ENCODE results near the gene MMP19.

Gene MMP19

GRCh38 chr12:55850893-55851292 is 8.2 kb upstream of the MMP19 start:
- H3K36me3 ChIP-seq (ENCODE audit: insufficient read depth) = no peaks in the 10 kb centered on the region
- H2AFZ ChIP-seq (ENCODE audit: low read depth) = no peak overlapping the region
- no peak overlapping the region for H3K4me2 ChIP-seq
- H3K9ac ChIP-seq = no peak overlapping the region
- H3K4me1 ChIP-seq (ENCODE audit: low read depth, poor library complexity, severe bottlenecking) = no peaks in the 10 kb centered on the region
- no peak overlapping the region for H3K4me3 ChIP-seq (IDR thresholded peaks at IDR 0.05; ENCODE audit: insufficient read depth, low read depth, low read length)
- no peaks in the 10 kb centered on the region; the same call in 1 of the 2 replicates for H3K27me3 ChIP-seq (ENCODE audit: insufficient read depth, low read depth)
- H4K20me1 ChIP-seq (ENCODE audit: insufficient read depth) = no peaks in the 10 kb centered on the region
- TF ChIP-seq CTCF (conservative IDR thresholded peaks at IDR 0.05; ENCODE audit: low read depth, low read length) = no peak
- H3K27ac ChIP-seq = no peak overlapping the region
- H3K79me2 ChIP-seq (ENCODE audit: insufficient read depth, low read depth) = no peaks in the 10 kb centered on the region

- Histone ChIP-seq H3K27me3 (ENCODE audit: insufficient read depth, low read depth) (no peaks in the 10 kb centered on the region; the same call in 1 of the 2 replicates), H3K9ac (no peak overlapping the region), H2AFZ (ENCODE audit: low read depth) (no peak overlapping the region), H3K4me1 (ENCODE audit: low read depth, poor library complexity, severe bottlenecking) (no peaks in the 10 kb centered on the region), H3K79me2 (ENCODE audit: insufficient read depth, low read depth) (no peaks in the 10 kb centered on the region), H3K4me3 (IDR thresholded peaks at IDR 0.05; ENCODE audit: insufficient read depth, low read depth, low read length) (no peak overlapping the region), H3K36me3 (ENCODE audit: insufficient read depth) (no peaks in the 10 kb centered on the region), H3K27ac (no peak overlapping the region), H4K20me1 (ENCODE audit: insufficient read depth) (no peaks in the 10 kb centered on the region), H3K4me2 (no peak overlapping the region)
- TF ChIP-seq CTCF (conservative IDR thresholded peaks at IDR 0.05; ENCODE audit: low read depth, low read length) = no peak
Measured at GRCh38 chr12:55850401-55850800, 7.7 kb upstream of the MMP19 start.

GRCh38 chr12:55849616-55850343 is 7.0 kb upstream of the MMP19 start:
- H3K27ac ChIP-seq = no peak overlapping the region
- no peak overlapping the region for H2AFZ ChIP-seq (ENCODE audit: low read depth)
- no peak overlapping the region for H3K9ac ChIP-seq
- no peaks in the 10 kb centered on the region for H3K4me1 ChIP-seq (ENCODE audit: low read depth, poor library complexity, severe bottlenecking)
- H3K4me2 ChIP-seq = no peak overlapping the region
- TF ChIP-seq CTCF (conservative IDR thresholded peaks at IDR 0.05; ENCODE audit: low read depth, low read length) = no peak
- no peak overlapping the region for H3K4me3 ChIP-seq (IDR thresholded peaks at IDR 0.05; ENCODE audit: insufficient read depth, low read depth, low read length)
- H3K27me3 ChIP-seq (ENCODE audit: insufficient read depth, low read depth) = no peaks in the 10 kb centered on the region; the same call in 1 of the 2 replicates
- no peaks in the 10 kb centered on the region for H3K36me3 ChIP-seq (ENCODE audit: insufficient read depth)
- no peaks in the 10 kb centered on the region for H4K20me1 ChIP-seq (ENCODE audit: insufficient read depth)
- H3K79me2 ChIP-seq (ENCODE audit: insufficient read depth, low read depth) = no peaks in the 10 kb centered on the region

- no peaks in the 10 kb centered on the region; the same call in 1 of the 2 replicates for H3K27me3 ChIP-seq (ENCODE audit: insufficient read depth, low read depth)
- no peaks in the 10 kb centered on the region for H3K79me2 ChIP-seq (ENCODE audit: insufficient read depth, low read depth)
- H3K4me3 ChIP-seq (IDR thresholded peaks at IDR 0.05; ENCODE audit: insufficient read depth, low read depth, low read length) = no peak overlapping the region
- no peak overlapping the region for H3K27ac ChIP-seq
- H3K4me1 ChIP-seq (ENCODE audit: low read depth, poor library complexity, severe bottlenecking) = no peaks in the 10 kb centered on the region
- TF ChIP-seq CTCF (conservative IDR thresholded peaks at IDR 0.05; ENCODE audit: low read depth, low read length) = no peak
- H3K4me2 ChIP-seq = no peak overlapping the region
- H2AFZ ChIP-seq (ENCODE audit: low read depth) = no peak overlapping the region
- no peaks in the 10 kb centered on the region for H4K20me1 ChIP-seq (ENCODE audit: insufficient read depth)
- no peak overlapping the region for H3K9ac ChIP-seq
- H3K36me3 ChIP-seq (ENCODE audit: insufficient read depth) = no peaks in the 10 kb centered on the region
Measured at GRCh38 chr12:55847603-55848291, 5.0 kb upstream of the MMP19 start.

Measured in KMS-11 (cell line).